Activated T-helper 17 cell treated with anti-CD3 and anti-CD28 coated beads, Interleukin-2, amount 50 U/mL, for 72 hours (primary cell): ENCODE data around the gene TCP10L. TPM values are rescaled to one million over a fixed set of nuclear protein-coding genes. Genes with fewer than 3 reads are reported as not detected.
"Not testable (repeated sequence)": the region's sequence is repeated elsewhere in the genome, so short reads cannot be mapped to it uniquely, and the experiment has no call there.

ENCODE experiments used
- ATAC-seq: fragments of 150-1000 bp; cut with Tn5 transposase; replicated peaks from 2 replicates; pipeline ENCODE4 v1.10.0; 2021; ENCODE audit warnings: mild to moderate bottlenecking, moderate library complexity
- H3K27ac Mint-ChIP-seq: one replicate; pipeline ENCODE4 v1.8.0; 2022; ENCODE audit warnings: mixed read lengths
- H3K27me3 Mint-ChIP-seq: one replicate; pipeline ENCODE4 v1.8.0; 2022; ENCODE audit warnings: mixed read lengths
- H3K36me3 Mint-ChIP-seq: one replicate; pipeline ENCODE4 v1.8.0; 2022; ENCODE audit warnings: low read depth, mild to moderate bottlenecking, mixed read lengths
- H3K4me1 Mint-ChIP-seq: one replicate; pipeline ENCODE4 v1.8.0; 2022; ENCODE audit warnings: mixed read lengths
- H3K4me3 Mint-ChIP-seq: one replicate; pipeline ENCODE4 v1.8.0; 2022; ENCODE audit warnings: mild to moderate bottlenecking, mixed read lengths
- H3K9me3 Mint-ChIP-seq: one replicate; pipeline ENCODE4 v1.8.0; 2022; ENCODE audit warnings: mixed read lengths
- total RNA-seq, 2 donors: library from RNA; stranded (reverse); gene quantifications; one replicate each; pipeline ENCODE4 v1.2.3, GENCODE V29; 2022

Gene TCP10L
- total RNA-seq, 2 donors from 2014 or later: 0.73 to 1.3 TPM

DNA sequence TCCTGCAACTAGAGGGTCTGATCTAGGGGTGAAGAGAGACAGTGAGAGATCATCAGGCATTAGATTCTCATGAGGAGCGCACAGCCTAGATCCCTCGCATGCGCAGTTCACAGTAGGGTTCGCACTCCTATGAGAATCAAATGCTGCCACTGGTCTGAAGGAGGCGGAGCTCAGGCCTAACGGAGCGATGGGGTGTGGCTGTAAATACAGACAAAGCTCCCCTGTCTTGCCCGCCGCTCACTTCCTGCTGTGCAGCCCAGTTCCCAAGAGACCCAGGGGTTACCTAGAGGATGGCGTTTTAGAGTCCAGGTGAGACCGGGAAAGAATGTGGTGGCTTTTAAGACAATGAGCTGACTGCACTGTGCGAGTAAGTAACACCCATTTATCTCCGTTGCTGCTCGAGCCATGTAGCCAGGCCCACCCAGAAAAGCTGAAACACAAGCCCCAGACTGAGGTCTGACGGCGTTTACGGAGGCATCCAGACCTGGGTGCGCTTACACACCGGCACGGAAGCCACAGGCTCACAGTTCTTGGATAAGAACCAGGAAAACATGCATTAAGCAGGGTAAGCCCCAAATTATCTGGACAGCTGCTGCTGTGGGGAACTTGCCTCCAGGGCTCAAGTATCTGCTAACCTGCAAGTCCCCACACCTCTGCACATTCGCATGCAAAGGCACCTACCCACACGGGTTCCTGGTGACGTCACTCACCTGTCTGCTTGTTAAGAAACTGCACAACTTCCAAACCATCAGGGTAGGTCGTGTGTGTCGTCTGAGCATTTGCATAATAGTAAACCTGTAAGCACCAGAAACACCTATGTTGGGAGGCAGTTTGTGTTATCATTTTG, 12.5 kb downstream of the TCP10L start:
- no peak overlapping the region for H3K4me3 Mint-ChIP-seq
- H3K27ac Mint-ChIP-seq: no peak overlapping the region
- peaks cover 20% of the 10 kb centered on the region for H3K4me1 Mint-ChIP-seq
- H3K27me3 Mint-ChIP-seq: no peaks in the 10 kb centered on the region
- no peaks in the 10 kb centered on the region for H3K36me3 Mint-ChIP-seq
- H3K9me3 Mint-ChIP-seq: no peaks in the 10 kb centered on the region
- ATAC-seq: no peak

DNA sequence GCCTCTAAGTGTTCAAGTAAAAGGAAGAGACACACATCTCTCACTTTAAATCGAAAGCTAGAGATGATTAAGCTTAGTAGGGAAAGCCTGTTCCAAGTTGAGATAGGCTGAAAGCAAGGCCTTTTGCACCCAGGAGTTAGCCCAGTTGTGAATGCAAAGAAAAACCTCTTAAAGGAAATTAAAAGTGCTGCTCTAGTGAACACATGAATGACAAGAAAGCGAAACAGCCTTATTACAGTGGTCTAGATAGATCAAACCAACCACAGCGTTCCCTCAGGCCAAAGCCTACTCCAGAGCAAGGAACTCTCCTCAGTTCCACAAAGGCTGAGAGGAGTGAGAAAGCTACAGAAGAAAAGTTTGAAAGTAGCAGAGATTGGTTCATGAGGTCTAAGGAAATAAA, 14.9 kb downstream of the TCP10L start:
- Mint-ChIP-seq H3K27ac (peak overlapping the region; percentile 91), H3K9me3 (no peaks in the 10 kb centered on the region), H3K4me3 (peak overlapping the region; percentile 84), H3K4me1 (peaks cover 16% of the 10 kb centered on the region), H3K36me3 (peaks cover 12% of the 10 kb centered on the region), H3K27me3 (no peaks in the 10 kb centered on the region)
- ATAC-seq: peak; percentile 42

DNA sequence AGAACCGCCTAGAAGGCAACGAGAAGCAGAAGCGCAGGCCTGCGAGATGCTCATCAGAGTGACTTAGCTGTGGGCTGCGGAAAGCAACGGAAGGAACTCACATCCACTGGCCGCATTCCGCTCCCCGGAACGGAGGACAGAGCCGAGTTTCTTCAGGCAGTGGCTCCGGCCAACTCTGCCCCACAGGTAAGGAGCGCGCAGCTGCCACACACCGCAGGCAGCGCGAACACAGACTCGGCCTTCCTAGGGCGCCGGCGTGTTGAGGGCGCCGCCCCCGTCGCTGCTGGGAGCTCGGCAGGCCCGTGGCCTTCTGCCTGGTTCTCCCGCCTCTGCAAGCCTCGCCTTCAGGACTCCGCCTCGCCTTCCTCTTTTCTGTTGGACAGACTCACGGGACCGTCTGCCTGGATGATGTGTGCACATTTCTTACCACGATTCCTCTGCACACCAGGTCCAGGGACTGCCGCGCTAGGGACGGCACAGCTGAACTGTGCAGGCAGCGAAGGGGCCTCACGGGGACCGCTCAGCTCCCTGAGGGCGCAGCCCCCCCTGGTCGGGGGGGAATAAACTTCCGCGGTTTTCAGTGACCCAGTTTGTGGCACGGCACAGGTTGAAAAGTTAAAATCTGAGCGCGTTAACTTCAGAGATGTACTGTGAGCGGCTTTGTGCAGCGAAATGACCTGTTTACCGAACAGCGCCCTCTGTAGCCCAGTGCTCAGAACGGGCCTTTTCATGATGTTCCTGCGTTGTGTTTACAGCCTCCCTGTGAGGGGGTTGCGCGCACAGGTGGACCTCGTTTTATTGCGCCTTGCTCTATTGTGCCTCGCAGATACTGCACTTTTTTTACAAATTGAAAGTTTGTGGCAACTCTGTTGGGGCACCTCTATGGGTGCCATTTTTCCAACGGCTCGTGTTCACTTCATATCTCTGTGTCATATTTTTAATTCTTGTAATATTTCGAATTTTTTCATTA, 15.8 kb downstream of the TCP10L start:
- peak overlapping the region; percentile 91 for H3K27ac Mint-ChIP-seq
- peaks cover 16% of the 10 kb centered on the region for H3K36me3 Mint-ChIP-seq
- peaks cover 16% of the 10 kb centered on the region for H3K4me1 Mint-ChIP-seq
- H3K27me3 Mint-ChIP-seq: no peaks in the 10 kb centered on the region
- H3K9me3 Mint-ChIP-seq: no peaks in the 10 kb centered on the region
- peak overlapping the region; percentile 84 for H3K4me3 Mint-ChIP-seq
- ATAC-seq: peak; percentile 90

DNA sequence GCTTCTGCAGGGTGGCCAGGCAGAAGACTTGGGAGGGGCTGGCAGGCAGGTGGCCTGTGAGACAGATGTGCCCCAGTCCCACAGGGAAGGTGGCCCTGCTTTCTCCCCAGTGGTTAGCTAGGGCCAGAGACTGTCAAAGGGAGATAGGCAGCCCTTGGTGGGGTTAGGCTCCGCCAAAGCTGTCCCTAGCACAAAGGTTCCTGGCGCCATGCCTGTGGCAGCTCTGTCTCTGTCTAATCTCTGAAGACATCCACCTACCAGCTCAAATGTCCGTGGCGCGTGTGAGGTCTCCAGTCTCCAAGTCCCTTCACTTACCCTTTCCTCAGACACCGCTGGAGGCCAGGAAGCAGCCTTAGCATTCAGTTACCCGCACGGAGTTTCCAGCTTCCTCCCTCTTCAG, 17.7 kb downstream of the TCP10L start:
- Mint-ChIP-seq H3K9me3 (no peaks in the 10 kb centered on the region), H3K4me1 (peaks cover 20% of the 10 kb centered on the region), H3K36me3 (peaks cover 17% of the 10 kb centered on the region), H3K4me3 (no peak overlapping the region), H3K27me3 (no peaks in the 10 kb centered on the region), H3K27ac (no peak overlapping the region)
- no peak for ATAC-seq

DNA sequence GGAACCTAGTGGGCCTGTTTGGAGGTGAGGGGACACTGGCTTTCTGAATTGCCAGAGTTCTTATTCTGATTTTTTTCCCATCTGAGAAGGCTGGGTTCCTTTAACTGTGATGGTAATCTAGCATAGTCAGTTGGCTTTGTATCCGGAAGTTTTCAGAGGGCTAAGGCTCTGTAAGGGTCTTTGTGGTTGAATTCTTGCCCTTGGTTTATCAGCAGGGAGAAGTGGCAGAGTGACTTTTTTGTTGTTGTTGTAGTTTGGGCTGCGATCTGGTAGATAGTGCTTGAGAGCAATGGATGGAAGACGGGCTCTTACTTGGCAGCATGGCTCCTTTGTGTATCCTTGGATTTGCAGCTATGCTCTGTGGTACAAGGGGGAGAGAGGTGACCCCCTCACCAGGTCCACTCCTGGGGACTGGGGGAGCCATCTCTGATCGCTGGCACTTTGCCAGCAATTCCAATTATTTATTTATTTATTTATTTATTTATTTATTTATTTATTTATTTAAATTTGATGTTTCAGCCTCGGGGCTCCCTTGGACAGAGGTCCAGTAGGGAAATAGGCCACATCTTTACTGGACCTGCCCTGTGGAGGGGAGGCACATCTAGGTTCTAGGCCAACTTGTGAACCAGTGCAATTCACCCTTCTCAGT, 18.5 kb downstream of the TCP10L start:
- Mint-ChIP-seq H3K27me3 (no peaks in the 10 kb centered on the region), H3K36me3 (peaks cover 17% of the 10 kb centered on the region), H3K4me3 (no peak overlapping the region), H3K4me1 (peaks cover 20% of the 10 kb centered on the region), H3K9me3 (no peaks in the 10 kb centered on the region), H3K27ac (no peak overlapping the region)
- no peak for ATAC-seq

DNA sequence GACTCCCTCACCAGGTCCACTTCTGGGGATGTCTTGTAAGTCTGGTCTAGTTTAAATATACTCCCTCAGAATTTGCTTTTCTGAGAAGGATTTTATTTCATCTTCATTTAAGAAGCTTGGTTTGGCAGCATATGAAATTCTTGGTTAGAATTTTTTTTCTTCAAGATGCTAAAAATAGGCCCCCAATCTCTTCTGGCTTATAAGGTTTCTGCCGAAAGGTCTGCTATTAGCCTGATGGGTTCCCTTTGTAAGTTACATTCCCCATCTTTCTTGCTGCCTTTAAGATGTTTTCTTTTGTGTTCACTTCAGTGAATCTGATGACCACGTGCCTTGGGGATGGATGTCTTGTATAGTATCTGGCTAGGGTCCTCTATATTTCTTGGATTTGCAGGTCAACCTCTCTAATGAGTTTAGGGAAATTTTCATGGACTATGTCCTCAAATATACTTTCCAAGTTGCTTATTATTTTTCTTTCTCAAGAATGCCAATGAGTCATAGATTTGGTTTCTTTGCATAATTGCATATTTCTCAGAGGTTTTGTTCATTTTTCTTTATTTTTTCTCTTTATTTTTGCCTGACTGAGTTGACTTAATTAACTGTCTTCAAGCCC, 19.4 kb downstream of the TCP10L start:
- no peak overlapping the region for H3K27ac Mint-ChIP-seq
- ATAC-seq: no peak
- no peaks in the 10 kb centered on the region for H3K27me3 Mint-ChIP-seq
- no peaks in the 10 kb centered on the region for H3K9me3 Mint-ChIP-seq
- peaks cover 17% of the 10 kb centered on the region for H3K36me3 Mint-ChIP-seq
- H3K4me1 Mint-ChIP-seq: peaks cover 18% of the 10 kb centered on the region
- no peak overlapping the region for H3K4me3 Mint-ChIP-seq

DNA sequence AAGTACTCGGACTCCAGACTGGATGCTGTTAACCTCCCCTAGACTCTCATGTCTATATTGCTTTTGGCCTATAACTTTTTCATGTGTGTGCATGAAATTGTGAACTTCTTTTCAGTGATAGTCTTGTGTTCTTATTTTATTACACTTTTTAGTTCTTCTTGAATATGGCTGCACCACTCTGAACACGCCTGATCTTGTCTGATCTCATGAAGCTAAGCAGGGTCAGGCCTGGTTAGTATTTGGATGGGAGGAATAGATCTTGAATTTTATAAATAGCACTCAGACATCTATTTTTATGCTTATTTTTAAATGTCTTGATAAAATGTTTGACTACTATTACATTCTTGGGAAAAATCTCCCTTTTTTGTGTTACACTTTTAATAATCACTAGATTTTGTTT, 22.4 kb downstream of the TCP10L start:
- no peak overlapping the region for H3K27ac Mint-ChIP-seq

DNA sequence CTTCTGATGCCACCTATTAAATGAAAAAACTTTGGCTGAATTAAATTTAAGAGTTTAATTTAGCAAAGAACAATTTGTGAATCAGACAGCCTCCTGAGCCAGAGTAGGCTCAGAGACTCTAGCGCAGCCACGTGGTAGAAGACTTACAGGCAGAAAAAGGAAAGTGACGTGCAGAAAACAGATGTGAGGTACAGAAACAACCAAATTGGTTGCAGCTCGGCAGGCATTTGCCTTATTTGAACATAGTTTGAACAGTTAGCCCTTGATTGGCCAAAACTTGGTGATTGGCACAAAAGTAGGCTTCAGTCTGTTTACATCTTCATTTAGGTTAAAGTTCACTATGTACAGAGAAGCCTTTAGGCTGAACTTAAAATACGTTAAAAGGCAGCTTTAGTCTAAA, 22.9 kb downstream of the TCP10L start:
- H3K4me3 Mint-ChIP-seq: peak overlapping the region; percentile 10
- H3K36me3 Mint-ChIP-seq: peaks cover 17% of the 10 kb centered on the region
- peak; percentile 28 for ATAC-seq
- peak overlapping the region; percentile 46 for H3K27ac Mint-ChIP-seq
- no peaks in the 10 kb centered on the region for H3K9me3 Mint-ChIP-seq
- H3K27me3 Mint-ChIP-seq: no peaks in the 10 kb centered on the region
- H3K4me1 Mint-ChIP-seq: peaks cover 4% of the 10 kb centered on the region

More for the DNA sequence above, 22.4 kb downstream of the TCP10L start:
- Mint-ChIP-seq H3K27me3 (no peaks in the 10 kb centered on the region), H3K4me1 (peaks cover 4% of the 10 kb centered on the region), H3K9me3 (no peaks in the 10 kb centered on the region), H3K4me3 (no peak overlapping the region), H3K36me3 (peaks cover 17% of the 10 kb centered on the region)
- ATAC-seq: no peak

DNA sequence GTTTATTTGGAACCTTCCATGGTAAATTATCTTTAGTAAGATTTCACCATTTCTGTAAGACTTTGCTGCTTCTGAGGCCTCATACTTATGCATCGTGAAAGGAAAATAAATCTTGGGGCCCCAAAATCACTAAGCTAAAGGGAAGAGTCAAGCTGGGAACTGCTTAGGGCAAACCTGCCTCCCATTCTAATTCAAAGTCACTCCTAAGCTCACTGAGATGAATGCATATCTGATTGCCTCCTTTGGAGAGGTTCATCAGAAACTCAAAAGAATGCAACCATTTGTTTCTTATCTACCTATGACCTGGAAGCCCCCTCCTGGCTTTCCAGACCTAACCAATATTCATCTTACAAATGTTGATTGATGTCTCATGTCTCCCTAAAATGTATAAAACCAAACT, 23.8 kb downstream of the TCP10L start:
- H3K27ac Mint-ChIP-seq, H3K27me3 Mint-ChIP-seq, H3K4me1 Mint-ChIP-seq, ATAC-seq, H3K4me3 Mint-ChIP-seq, H3K9me3 Mint-ChIP-seq: not testable (repeated sequence)
- peaks cover 12% of the 10 kb centered on the region for H3K36me3 Mint-ChIP-seq

DNA sequence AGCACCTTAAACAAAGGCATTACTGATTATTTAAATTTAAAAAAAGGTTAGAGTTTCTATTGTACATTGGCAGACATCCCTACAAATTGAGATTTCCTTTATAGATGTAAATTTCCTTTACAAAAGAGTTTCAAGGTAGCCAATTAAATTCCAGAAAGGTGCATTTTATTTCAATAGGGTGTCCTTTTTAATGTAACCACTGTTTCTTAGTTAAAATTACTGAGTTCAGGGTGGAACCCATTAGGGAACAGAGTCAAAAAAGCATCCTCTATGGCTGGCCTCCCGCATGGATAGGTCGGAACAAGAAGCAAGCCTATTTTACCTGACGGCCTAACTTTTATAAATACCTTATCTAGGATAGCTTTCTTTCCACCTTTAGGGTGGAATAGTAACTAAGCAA, 24.4 kb downstream of the TCP10L start:
- Mint-ChIP-seq H3K9me3 (no peaks in the 10 kb centered on the region), H3K27me3 (no peaks in the 10 kb centered on the region), H3K4me3 (no peak overlapping the region), H3K4me1 (peaks cover 4% of the 10 kb centered on the region), H3K36me3 (peaks cover 6% of the 10 kb centered on the region), H3K27ac (no peak overlapping the region)
- ATAC-seq: no peak

DNA sequence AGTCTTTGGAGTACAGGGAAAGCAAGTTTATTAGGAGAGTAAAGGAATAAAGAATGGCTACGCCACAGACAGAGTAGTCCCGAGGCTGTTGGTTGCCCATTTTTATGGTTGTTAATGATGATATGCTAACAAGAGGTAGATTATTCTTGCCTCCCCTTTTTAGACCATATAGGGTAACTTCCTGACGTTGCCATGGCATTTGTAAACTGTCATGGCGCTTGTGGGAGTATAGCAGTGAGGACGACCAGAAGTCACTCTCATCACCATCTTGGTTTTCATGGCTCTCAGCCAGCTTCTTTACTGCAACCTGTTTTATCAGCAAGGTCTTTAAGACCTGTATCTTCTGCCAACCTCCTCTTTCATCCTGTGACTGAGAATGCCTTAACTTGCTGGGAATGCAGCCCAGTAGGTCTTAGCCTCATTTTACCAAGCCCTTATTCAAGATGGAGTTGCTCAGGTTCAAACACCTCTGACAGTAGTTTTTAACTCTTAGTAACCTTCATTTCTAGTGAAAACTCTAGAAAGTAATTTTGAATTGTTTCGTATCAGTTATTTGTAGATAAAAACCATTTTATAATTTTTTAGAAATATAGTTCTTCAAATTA, 26.2 kb downstream of the TCP10L start:
- no peak for ATAC-seq
- Mint-ChIP-seq H3K9me3 (no peaks in the 10 kb centered on the region), H3K36me3 (no peaks in the 10 kb centered on the region), H3K4me3 (no peak overlapping the region), H3K4me1 (peaks cover 4% of the 10 kb centered on the region), H3K27me3 (no peaks in the 10 kb centered on the region), H3K27ac (no peak overlapping the region)

DNA sequence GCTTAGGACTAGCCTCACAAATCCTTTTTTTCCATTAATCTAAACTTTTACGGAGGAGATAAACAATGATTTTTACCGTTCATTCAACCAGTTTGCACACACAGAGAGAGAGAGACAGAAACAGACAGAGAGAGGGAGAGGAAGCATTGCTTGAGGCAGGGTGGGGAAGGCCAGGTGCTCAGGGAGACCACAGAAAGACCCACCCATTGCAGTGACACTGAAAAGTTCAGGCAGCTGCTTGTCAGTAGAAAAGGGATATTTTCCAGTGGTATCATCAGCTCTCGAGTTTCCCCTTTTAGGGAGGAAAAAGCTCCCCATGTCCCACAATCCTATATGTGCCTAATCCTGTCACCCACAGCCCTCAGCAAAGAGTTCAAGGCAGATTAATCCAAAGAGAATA, 27.2 kb downstream of the TCP10L start:
- Mint-ChIP-seq H3K4me1 (peaks cover 4% of the 10 kb centered on the region), H3K9me3 (no peaks in the 10 kb centered on the region), H3K27ac (peak overlapping the region; percentile 6), H3K4me3 (no peak overlapping the region), H3K36me3 (no peaks in the 10 kb centered on the region), H3K27me3 (no peaks in the 10 kb centered on the region)
- no peak for ATAC-seq

DNA sequence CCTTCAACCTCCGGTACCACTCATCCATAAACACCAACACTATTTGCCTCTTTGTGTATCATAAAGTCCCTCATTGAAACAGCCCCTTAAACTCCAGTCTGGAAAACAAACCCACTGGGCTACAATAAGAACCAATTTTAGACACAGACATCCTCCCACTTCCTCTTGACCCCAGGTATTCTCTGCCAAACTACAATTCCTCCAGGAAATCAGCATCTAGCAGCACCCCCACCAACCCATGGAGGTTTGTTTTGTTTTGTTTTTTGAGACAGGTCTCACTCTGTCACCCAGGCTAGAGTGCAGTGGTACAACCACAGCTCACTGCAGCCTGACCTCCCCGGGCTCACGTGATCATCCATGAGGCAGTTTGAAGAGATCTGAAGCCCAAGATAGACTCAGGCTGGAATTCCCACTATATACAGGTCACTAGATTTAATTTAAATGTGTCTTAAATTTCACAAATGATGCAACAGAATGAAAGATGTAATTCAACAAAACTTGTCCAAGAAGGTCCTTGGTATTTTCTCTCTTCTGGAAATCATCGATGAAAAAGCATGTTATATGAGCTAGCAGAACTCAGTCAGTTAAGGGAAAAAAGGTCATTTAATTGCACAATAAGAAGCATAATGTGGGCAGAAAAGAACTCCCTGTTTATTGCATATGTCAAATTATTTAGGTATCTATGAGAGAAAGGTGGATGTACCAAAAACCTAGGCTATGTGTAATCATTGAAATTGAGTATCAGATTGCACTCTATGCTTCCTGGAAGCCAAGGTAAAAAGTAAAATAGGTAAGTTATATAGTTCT, 30.3 kb downstream of the TCP10L start:
- H3K9me3 Mint-ChIP-seq: no peaks in the 10 kb centered on the region
- no peaks in the 10 kb centered on the region for H3K27me3 Mint-ChIP-seq
- no peak for ATAC-seq
- no peaks in the 10 kb centered on the region for H3K4me1 Mint-ChIP-seq
- H3K27ac Mint-ChIP-seq: peak overlapping the region; percentile 7
- no peak overlapping the region for H3K4me3 Mint-ChIP-seq
- no peaks in the 10 kb centered on the region for H3K36me3 Mint-ChIP-seq
